ENCODE measurements around the gene C3AR1. TPM values are rescaled to one million over a fixed set of nuclear protein-coding genes. Genes with fewer than 3 reads are reported as not detected.

Gene C3AR1
- polyA plus RNA-seq, 1 donor (not counting 4 experiments of a cell fraction or from before 2014, with no cell fraction given) = 0.60 TPM

DNA sequence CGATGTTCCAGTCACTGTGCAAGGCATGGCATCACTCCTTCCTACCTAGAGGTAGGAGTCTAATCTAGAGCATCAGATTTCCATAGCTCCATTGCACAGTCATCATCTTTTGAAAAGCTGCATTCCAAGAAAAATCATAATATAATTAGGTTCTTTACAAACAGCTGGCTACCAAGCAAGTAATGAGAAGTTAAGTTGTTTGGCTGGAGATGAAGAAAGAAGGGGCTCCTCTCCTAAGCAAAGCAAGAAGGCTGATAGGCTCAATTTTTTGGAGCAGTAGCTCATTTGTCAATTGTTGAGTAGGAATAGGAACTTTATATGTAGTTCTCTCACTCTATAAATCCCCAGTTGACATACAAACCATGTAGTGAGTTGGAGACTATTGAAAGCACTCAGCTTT lies 25.4 kb downstream of the C3AR1 start:
- Histone ChIP-seq H3K4me1 (ENCODE audit: control insufficient read depth, extremely low read depth, insufficient read depth, low read length) (peaks cover 23% of the 10 kb centered on the region), H3K27me3 (ENCODE audit: control insufficient read depth, extremely low read depth, insufficient read depth, low read length) (no peaks in the 10 kb centered on the region), H3K79me2 (ENCODE audit: control insufficient read depth, insufficient read depth, low read length) (peaks cover 13% of the 10 kb centered on the region), H3K27ac (ENCODE audit: control insufficient read depth, insufficient read depth, low read length) (no peak overlapping the region), H2AFZ (ENCODE audit: control insufficient read depth, low read length) (no peak overlapping the region), H3K4me3 (ENCODE audit: control insufficient read depth in 2 of 3, extremely low read depth in 1 of 3, insufficient read depth in 2 of 3, low read depth in 1 of 3, low read length in 3 of 3) (no peak overlapping the region), H3K9ac (ENCODE audit: control insufficient read depth, extremely low read depth, insufficient read depth, low read length) (no peak overlapping the region), H3K36me3 (ENCODE audit: control insufficient read depth in 2 of 2, extremely low read depth in 1 of 2, insufficient read depth in 2 of 2, low read length in 2 of 2) (peaks cover 4 to 19% of the 10 kb centered on the region in 2 experiments), H3K4me2 (ENCODE audit: control insufficient read depth, extremely low read depth, insufficient read depth, low read depth, low read length) (no peak overlapping the region), H3K9me3 (ENCODE audit: control insufficient read depth, low read depth, low read length) (no peaks in the 10 kb centered on the region), H4K20me1 (ENCODE audit: control insufficient read depth, extremely low read depth, insufficient read depth, low read length) (peaks cover 2% of the 10 kb centered on the region), H3K9me1 (ENCODE audit: control insufficient read depth, extremely low read depth, insufficient read depth, low read length) (peaks cover 4% of the 10 kb centered on the region)
- DNase-seq (ENCODE audit: low read depth, low spot score) = no peak
- no peak for TF ChIP-seq EZH2 (IDR thresholded peaks at IDR 0.05; ENCODE audit: low read length)
- no peak for TF ChIP-seq CTCF (optimal IDR thresholded peaks at IDR 0.05 in 1 of 3, IDR thresholded peaks at IDR 0.05 in 1 of 3, conservative IDR thresholded peaks at IDR 0.05 in 1 of 3; ENCODE audit: extremely low read depth in 1 of 3, insufficient read depth in 2 of 3, low read length in 3 of 3)
- no peak for FAIRE-seq
- dilution Hi-C loops (cut with MboI; ENCODE audit: extremely low pct_ligation_motif_present, low sequenced_read_pairs) = no loop called here

DNA sequence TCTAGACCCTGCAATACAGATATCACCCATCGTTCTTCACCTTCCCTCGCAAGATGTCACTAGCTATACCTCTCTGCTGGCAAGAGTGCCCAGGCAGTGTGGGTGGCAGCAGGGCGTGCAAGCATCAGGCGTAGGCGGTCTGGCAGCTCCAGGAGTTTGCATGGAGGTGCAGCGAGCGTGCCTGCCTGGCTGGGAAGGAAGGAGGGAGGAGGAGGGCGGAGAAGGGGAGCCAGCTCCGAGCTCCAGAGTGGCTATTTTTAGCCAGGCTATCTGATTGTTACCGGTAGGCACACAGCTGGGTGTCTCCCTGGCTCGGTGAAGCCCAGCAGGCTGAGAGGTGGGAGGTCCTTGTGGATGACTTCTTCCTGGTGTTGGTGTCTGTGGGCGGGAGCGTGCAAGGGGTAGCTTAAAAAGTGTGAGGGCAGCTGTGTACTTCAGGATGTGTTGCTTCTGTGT lies 27.5 kb downstream of the C3AR1 start:
- Histone ChIP-seq H3K79me2 (ENCODE audit: control insufficient read depth, insufficient read depth, low read length) (peaks cover 31% of the 10 kb centered on the region), H3K36me3 (ENCODE audit: control insufficient read depth in 2 of 2, extremely low read depth in 1 of 2, insufficient read depth in 2 of 2, low read length in 2 of 2) (peaks cover 3 to 10% of the 10 kb centered on the region in 2 experiments), H3K27ac (ENCODE audit: control insufficient read depth, insufficient read depth, low read length) (peak overlapping the region; percentile 51), H3K4me1 (ENCODE audit: control insufficient read depth, extremely low read depth, insufficient read depth, low read length) (peaks cover 43% of the 10 kb centered on the region), H3K4me2 (ENCODE audit: control insufficient read depth, extremely low read depth, insufficient read depth, low read depth, low read length) (peak overlapping the region; percentile 70), H3K9me3 (ENCODE audit: control insufficient read depth, low read depth, low read length) (no peaks in the 10 kb centered on the region), H3K4me3 (ENCODE audit: control insufficient read depth in 2 of 3, extremely low read depth in 1 of 3, insufficient read depth in 2 of 3, low read depth in 1 of 3, low read length in 3 of 3) (peak overlapping the region in 2 of 3 experiments; percentile 8 to 32), H3K27me3 (ENCODE audit: control insufficient read depth, extremely low read depth, insufficient read depth, low read length) (no peaks in the 10 kb centered on the region), H3K9ac (ENCODE audit: control insufficient read depth, extremely low read depth, insufficient read depth, low read length) (peak overlapping the region; percentile 1), H4K20me1 (ENCODE audit: control insufficient read depth, extremely low read depth, insufficient read depth, low read length) (peaks cover 2% of the 10 kb centered on the region), H2AFZ (ENCODE audit: control insufficient read depth, low read length) (peak overlapping the region; percentile 2), H3K9me1 (ENCODE audit: control insufficient read depth, extremely low read depth, insufficient read depth, low read length) (peaks cover 8% of the 10 kb centered on the region)
- TF ChIP-seq CTCF (optimal IDR thresholded peaks at IDR 0.05 in 1 of 3, IDR thresholded peaks at IDR 0.05 in 1 of 3, conservative IDR thresholded peaks at IDR 0.05 in 1 of 3; ENCODE audit: extremely low read depth in 1 of 3, insufficient read depth in 2 of 3, low read length in 3 of 3) (no peak), EZH2 (IDR thresholded peaks at IDR 0.05; ENCODE audit: low read length) (no peak)
- dilution Hi-C loops (cut with MboI; ENCODE audit: extremely low pct_ligation_motif_present, low sequenced_read_pairs) = no loop called here
- peak; percentile 60 for FAIRE-seq
- DNase-seq (ENCODE audit: low read depth, low spot score) = no peak

Data from keratinocyte (primary cell).